CD14-positive monocyte (primary cell): Measurements from ENCODE around the gene VRK3. TPM values are rescaled to one million over a fixed set of nuclear protein-coding genes. Genes with fewer than 3 reads are reported as not detected.

Experiments
- DNase-seq, 3 donors: peaks; one replicate each; pipeline ENCODE4 v3.0.0-alpha.2; 2011 to 2022
- H2AFZ ChIP-seq: 2 replicates; pipeline ENCODE4 v1.6.0; 2012; ENCODE audit warnings: mild to moderate bottlenecking, low read depth, low read length, inconsistent platforms; ENCODE audit not compliant: insufficient read depth, poor library complexity, severe bottlenecking
- H3K27ac ChIP-seq, 2 donors: 1 replicate in 1 of 2; 2 replicates in 1 of 2; pipeline ENCODE4 v1.5.1; 2012 to 2013; ENCODE audit warnings: low read length in 2 of 2, control low read depth in 1 of 2, inconsistent platforms in 1 of 2, low read depth in 1 of 2, mild to moderate bottlenecking in 1 of 2
- H3K27me3 ChIP-seq, 2 donors: one replicate each; pipeline versions ENCODE4 v1.6.0 to v1.6.1; 2011 to 2013; ENCODE audit warnings: low read length in 2 of 2; ENCODE audit not compliant: control insufficient read depth in 2 of 2, insufficient read depth in 2 of 2
- H3K36me3 ChIP-seq, 2 donors: replicated peaks in 1 of 2; 1 replicate in 1 of 2; 2 replicates in 1 of 2; pipeline versions ENCODE4 v1.5.1 to v1.6.1; 2012 to 2013; ENCODE audit warnings: low read length in 2 of 2, control low read depth in 1 of 2, inconsistent platforms in 1 of 2, mild to moderate bottlenecking in 1 of 2; ENCODE audit not compliant: insufficient read depth in 2 of 2, control insufficient read depth in 1 of 2
- H3K4me1 ChIP-seq, 2 donors: 1 replicate in 1 of 2; 2 replicates in 1 of 2; pipeline versions ENCODE4 v1.5.1 to v1.6.1; 2012 to 2013; ENCODE audit warnings: low read length in 2 of 2, control low read depth in 1 of 2, inconsistent platforms in 1 of 2, mild to moderate bottlenecking in 1 of 2, moderate library complexity in 1 of 2; ENCODE audit not compliant: insufficient read depth in 2 of 2, control insufficient read depth in 1 of 2
- H3K4me2 ChIP-seq: replicated peaks from 2 replicates; pipeline ENCODE3; 2012; ENCODE audit warnings: low read length, moderate library complexity, mild to moderate bottlenecking; ENCODE audit not compliant: poor library complexity, severe bottlenecking; ENCODE audit errors: extremely low read depth
- H3K4me3 ChIP-seq, 3 experiments: fragments of 200-600 bp in 1 of 3; sonication (generic) in 1 of 3; replicated peaks in 1 of 3; 1 replicate in 2 of 3; 2 replicates in 1 of 3; pipeline ENCODE4 v1.5.1; 2011 to 2013; ENCODE audit warnings: low read length in 3 of 3, mild to moderate bottlenecking in 3 of 3, control low read depth in 2 of 3, low read depth in 2 of 3, inconsistent platforms in 1 of 3, moderate library complexity in 1 of 3
- H3K79me2 ChIP-seq: 2 replicates; pipeline ENCODE4 v1.6.0; 2012; ENCODE audit warnings: mild to moderate bottlenecking, control low read depth, inconsistent platforms, low read length, moderate library complexity; ENCODE audit not compliant: insufficient read depth
- H3K9ac ChIP-seq: 2 replicates; pipeline ENCODE4 v1.6.0; 2017; ENCODE audit warnings: low read length, mild to moderate bottlenecking; ENCODE audit not compliant: insufficient read depth, poor library complexity, severe bottlenecking
- H3K9me3 ChIP-seq, 2 donors: replicated peaks in 1 of 2; 1 replicate in 1 of 2; 2 replicates in 1 of 2; pipeline versions ENCODE4 v1.5.1 to v1.6.1; 2012 to 2013; ENCODE audit warnings: low read length in 2 of 2, control low read depth in 1 of 2; ENCODE audit not compliant: control insufficient read depth in 1 of 2, insufficient read depth in 1 of 2
- H4K20me1 ChIP-seq: 2 replicates; pipeline ENCODE4 v1.6.0; 2012; ENCODE audit warnings: mild to moderate bottlenecking, low read length, control low read depth, moderate library complexity; ENCODE audit not compliant: insufficient read depth
- H3K27ac Mint-ChIP-seq, 7 donors: one replicate each; pipeline ENCODE4 v1.8.0; 2020; ENCODE audit warnings: mild to moderate bottlenecking in 7 of 7, mixed read lengths in 7 of 7, moderate library complexity in 6 of 7, inconsistent platforms in 2 of 7
- H3K27me3 Mint-ChIP-seq, 3 donors: one replicate each; pipeline ENCODE4 v1.8.0; 2021 to 2022; ENCODE audit warnings: low read depth in 3 of 3, mild to moderate bottlenecking in 3 of 3, mixed read lengths in 3 of 3, moderate library complexity in 3 of 3, inconsistent platforms in 1 of 3
- H3K36me3 Mint-ChIP-seq, 2 donors: one replicate each; pipeline ENCODE4 v1.8.0; 2020; ENCODE audit warnings: mixed read lengths in 2 of 2, inconsistent platforms in 1 of 2, mild to moderate bottlenecking in 1 of 2
- H3K4me1 Mint-ChIP-seq: one replicate; pipeline ENCODE4 v1.8.0; 2020; ENCODE audit warnings: mild to moderate bottlenecking, mixed read lengths
- H3K4me3 Mint-ChIP-seq, 2 donors: one replicate each; pipeline ENCODE4 v1.8.0; 2020; ENCODE audit warnings: mild to moderate bottlenecking in 2 of 2, mixed read lengths in 2 of 2, moderate library complexity in 1 of 2
- H3K9me3 Mint-ChIP-seq, 7 donors: one replicate each; pipeline ENCODE4 v1.8.0; 2020 to 2022; ENCODE audit warnings: mixed read lengths in 7 of 7, mild to moderate bottlenecking in 6 of 7, moderate library complexity in 6 of 7, inconsistent platforms in 2 of 7
- WGBS: methylation state at CpG from one replicate; pipeline ENCODE4 v1.1.5; 2013; ENCODE audit warnings: missing lambda C conversion rate; ENCODE audit not compliant: insufficient coverage; 5-methylcytosine and 5-hydroxymethylcytosine counted together
- intact Hi-C, 2 donors: fragments of 100-400 bp; cut with micrococcal nuclease; formaldehyde crosslinking; loops; one replicate each; pipeline versions ENCODE4 v1.15.0 to v1.15.1; 2023
- polyA plus RNA-seq, 3 donors: library from polyadenylated mRNA; depleted of rRNA in 1 of 3; unstranded in 2 of 3; stranded (reverse) in 1 of 3; fragments of 300-500 nt in 2 of 3; fragments of >200 nt in 1 of 3; fragmentation: Illumina TruSeq in 2 of 3; gene quantifications; 1 replicate in 2 of 3; 2 replicates in 1 of 3; pipeline ENCODE4 v1.2.3, GENCODE V29; 2012 to 2021
- TF ChIP-seq, protein P1 (sequence below): fragments of 200-600 bp; IDR thresholded peaks from one replicate; pipeline ENCODE4 v1.8.0; 2022; ENCODE audit warnings: antibody characterized with exemption, mild to moderate bottlenecking

VRK3 gene
- polyA plus RNA-seq, 3 donors, result 42.8 to 47.3 (median 46.8) TPM

DNA sequence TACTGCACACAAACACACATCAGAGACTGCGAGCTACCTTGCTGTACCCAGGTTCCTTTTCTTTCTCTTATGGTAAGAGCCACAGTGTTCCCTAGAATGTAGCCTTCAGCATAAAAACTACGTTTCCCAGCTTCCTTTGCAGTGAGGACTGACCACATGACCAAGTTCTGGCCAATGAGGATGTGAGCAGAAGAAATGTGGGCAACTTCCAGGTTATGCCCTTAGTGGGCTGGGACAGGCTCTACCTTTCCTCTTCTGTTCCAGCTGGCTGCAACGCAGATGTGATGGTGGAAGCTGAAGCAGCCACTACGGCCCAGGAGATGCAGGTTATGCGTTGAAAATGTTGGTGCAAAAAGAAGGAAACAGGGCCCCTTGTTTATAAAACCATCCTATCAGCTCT, 27.5 kb downstream of the VRK3 start:
- Histone ChIP-seq H3K36me3 (peaks cover 72 to 99% of the 10 kb centered on the region in 2 donors), H4K20me1 (peaks cover 59% of the 10 kb centered on the region), H3K4me3 (no peak overlapping the region), H3K4me1 (peaks cover 8 to 16% of the 10 kb centered on the region in 2 donors), H3K27me3 (no peaks in the 10 kb centered on the region), H2AFZ (no peak overlapping the region), H3K4me2 (no peak overlapping the region), H3K9ac (no peak overlapping the region), H3K9me3 (no peaks in the 10 kb centered on the region), H3K27ac (no peak overlapping the region), H3K79me2 (no peaks in the 10 kb centered on the region)
- Mint-ChIP-seq H3K4me1 (peaks cover 10% of the 10 kb centered on the region), H3K27ac (no peak overlapping the region), H3K27me3 (peaks cover 0 to 2% (median 1%) of the 10 kb centered on the region in 3 donors), H3K36me3 (peaks cover 76 to 93% of the 10 kb centered on the region in 2 donors), H3K4me3 (no peak overlapping the region), H3K9me3 (peaks cover 0 to 2% (median under 1%) of the 10 kb centered on the region in 7 donors)
- TF ChIP-seq, protein P1, sequence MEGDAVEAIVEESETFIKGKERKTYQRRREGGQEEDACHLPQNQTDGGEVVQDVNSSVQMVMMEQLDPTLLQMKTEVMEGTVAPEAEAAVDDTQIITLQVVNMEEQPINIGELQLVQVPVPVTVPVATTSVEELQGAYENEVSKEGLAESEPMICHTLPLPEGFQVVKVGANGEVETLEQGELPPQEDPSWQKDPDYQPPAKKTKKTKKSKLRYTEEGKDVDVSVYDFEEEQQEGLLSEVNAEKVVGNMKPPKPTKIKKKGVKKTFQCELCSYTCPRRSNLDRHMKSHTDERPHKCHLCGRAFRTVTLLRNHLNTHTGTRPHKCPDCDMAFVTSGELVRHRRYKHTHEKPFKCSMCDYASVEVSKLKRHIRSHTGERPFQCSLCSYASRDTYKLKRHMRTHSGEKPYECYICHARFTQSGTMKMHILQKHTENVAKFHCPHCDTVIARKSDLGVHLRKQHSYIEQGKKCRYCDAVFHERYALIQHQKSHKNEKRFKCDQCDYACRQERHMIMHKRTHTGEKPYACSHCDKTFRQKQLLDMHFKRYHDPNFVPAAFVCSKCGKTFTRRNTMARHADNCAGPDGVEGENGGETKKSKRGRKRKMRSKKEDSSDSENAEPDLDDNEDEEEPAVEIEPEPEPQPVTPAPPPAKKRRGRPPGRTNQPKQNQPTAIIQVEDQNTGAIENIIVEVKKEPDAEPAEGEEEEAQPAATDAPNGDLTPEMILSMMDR, result no peak
- intact Hi-C loops, result no loop called here
- peak; percentile 29 to 58 (median 54) for DNase-seq
- WGBS, result 90% methylated on average over 3 of the region's 5 CpGs

DNA sequence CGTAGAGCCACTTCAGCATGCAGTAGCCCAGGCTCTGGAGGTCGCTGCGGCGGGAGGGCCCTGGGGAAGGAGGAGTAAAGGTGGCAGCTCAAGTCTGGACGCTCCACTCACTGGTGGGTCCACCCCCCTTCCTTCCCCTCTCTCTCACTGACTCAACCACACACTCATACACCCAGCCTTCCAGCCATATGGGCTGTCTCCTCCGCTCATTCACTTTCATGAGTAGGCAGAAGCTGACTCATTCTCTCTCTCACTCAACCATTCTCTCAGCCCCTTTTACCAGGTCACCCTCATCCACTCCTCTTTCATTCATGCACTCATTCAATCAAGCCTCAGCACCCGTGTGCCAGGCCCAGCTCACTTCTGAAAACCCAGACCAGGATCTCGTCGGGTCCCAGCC, 36.7 kb downstream of the VRK3 start:
- Mint-ChIP-seq H3K4me1 (peaks cover 10% of the 10 kb centered on the region), H3K4me3 (no peak overlapping the region), H3K36me3 (peaks cover 76 to 95% of the 10 kb centered on the region in 2 donors), H3K27ac (peak overlapping the region in 1 of 7 donors; percentile 15), H3K27me3 (peaks cover 0 to 1% (median 0%) of the 10 kb centered on the region in 3 donors), H3K9me3 (peaks cover 0 to 5% (median 2%) of the 10 kb centered on the region in 7 donors)
- H4K20me1 ChIP-seq, result peaks cover 56% of the 10 kb centered on the region
- TF ChIP-seq, protein P1, result no peak
- WGBS, result no CpG with 5 or more reads among the region's 9 CpGs
- H3K4me2 ChIP-seq, result no peak overlapping the region
- H3K36me3 ChIP-seq, result peaks cover 65 to 88% of the 10 kb centered on the region in 2 donors
- peaks cover 0 to 3% of the 10 kb centered on the region in 2 donors for H3K9me3 ChIP-seq
- no peaks in the 10 kb centered on the region for H3K27me3 ChIP-seq
- no peak overlapping the region for H2AFZ ChIP-seq
- DNase-seq, result no peak
- no peak overlapping the region for H3K9ac ChIP-seq
- no peak overlapping the region for H3K4me3 ChIP-seq
- no peaks in the 10 kb centered on the region for H3K79me2 ChIP-seq
- peaks cover 0 to 8% of the 10 kb centered on the region in 2 donors for H3K4me1 ChIP-seq
- intact Hi-C loops, result no loop called here
- no peak overlapping the region for H3K27ac ChIP-seq
